ENCODE measurements around the gene CNGA3. TPM values are rescaled to one million over a fixed set of nuclear protein-coding genes. Genes with fewer than 3 reads are reported as not detected.

The CNGA3 gene
- total and polyA plus RNA-seq, 2 experiments from 2014 or later = not detected

GRCh38 chr2:98332989-98333388 lies 13.3 kb upstream of the CNGA3 start:
- no peak overlapping the region for H3K27ac ChIP-seq (ENCODE audit: low read depth)
- peaks cover 6% of the 10 kb centered on the region; the same call in 1 of the 2 replicates for H3K27me3 ChIP-seq (ENCODE audit: insufficient read depth)
- H3F3A ChIP-seq (replicated peaks; ENCODE audit: low read depth) = no peaks in the 10 kb centered on the region
- H2AFZ ChIP-seq = no peak overlapping the region
- Mint-ChIP-seq H3K27me3 (ENCODE audit: insufficient read depth, low read depth, poor library complexity) (peaks cover 12% of the 10 kb centered on the region), H3K4me3 (no peak overlapping the region), H3K9me3 (peaks cover 11% of the 10 kb centered on the region), H3K27ac (no peak overlapping the region), H3K36me3 (ENCODE audit: low read depth) (peaks cover under 1% of the 10 kb centered on the region; the same call in 1 of the 3 replicates), H3K4me1 (peaks cover 39% of the 10 kb centered on the region)
- no peak for DNase-seq (ENCODE audit: low spot score)
- TF ChIP-seq ZNF462 (CRISPR knock-in tag; IDR thresholded peaks at IDR 0.05) = no peak
- TF ChIP-seq ETS1 (IDR thresholded peaks at IDR 0.05) = no peak
- TF ChIP-seq ZNF114 (CRISPR knock-in tag; IDR thresholded peaks at IDR 0.05) = no peak
- TF ChIP-seq CTCF (conservative IDR thresholded peaks at IDR 0.05; ENCODE audit: low read depth in 2 of 2) = no peak
- no peak for TF ChIP-seq JUNB (IDR thresholded peaks at IDR 0.05; ENCODE audit: unreplicated experiment)
- no peak for TF ChIP-seq POLR2AphosphoS5 (IDR thresholded peaks at IDR 0.05; ENCODE audit: low read depth)
- no peak for TF ChIP-seq CREB1 (CRISPR knock-in tag; IDR thresholded peaks at IDR 0.05; ENCODE audit: low read depth)
- TF ChIP-seq ZNF331 (CRISPR knock-in tag; IDR thresholded peaks at IDR 0.05; ENCODE audit: low read depth) = no peak
- no peak for TF ChIP-seq STAT1 (IDR thresholded peaks at IDR 0.05; ENCODE audit: unreplicated experiment)
- TF ChIP-seq EZH2phosphoT487 (IDR thresholded peaks at IDR 0.05; ENCODE audit: unreplicated experiment) = no peak
- no peak for TF ChIP-seq NANOG (IDR thresholded peaks at IDR 0.05; ENCODE audit: borderline replicate concordance)
- TF ChIP-seq REST (IDR thresholded peaks at IDR 0.05; ENCODE audit: unreplicated experiment) = no peak
- no peak for TF ChIP-seq EZH2 (IDR thresholded peaks at IDR 0.05; ENCODE audit: low read depth, unreplicated experiment)
- no peaks in the 10 kb centered on the region for H3K9me2 ChIP-seq (ENCODE audit: insufficient read depth)
- no peaks in the 10 kb centered on the region for H4K20me1 ChIP-seq (replicated peaks; ENCODE audit: insufficient read depth)
- H3K4me1 ChIP-seq (ENCODE audit: insufficient read depth) = peaks cover 29% of the 10 kb centered on the region
- H3K4me3 ChIP-seq = no peak overlapping the region
- H3K4me2 ChIP-seq = no peak overlapping the region
- no peaks in the 10 kb centered on the region for H3K79me2 ChIP-seq (replicated peaks; ENCODE audit: insufficient read depth)
- no peaks in the 10 kb centered on the region for H3K36me3 ChIP-seq (ENCODE audit: insufficient read depth)
- ATAC-seq = no peak

Measured in GM23338 (cell line).